Testis (tissue), 5 donors: ENCODE data around the gene KRT39. TPM values are rescaled to one million over a fixed set of nuclear protein-coding genes. Genes with fewer than 3 reads are reported as not detected.

Experiments used
- DNase-seq: peaks from one replicate; pipeline ENCODE4 v3.0.0-alpha.2; 2019
- H3K27ac ChIP-seq, 2 donors: fragments of 200-600 bp; sonication (generic); one replicate each; pipeline ENCODE4 v1.5.1; 2019
- H3K27me3 ChIP-seq: fragments of 200-600 bp; sonication (generic); one replicate; pipeline ENCODE4 v1.5.1; 2019
- H3K36me3 ChIP-seq: fragments of 200-600 bp; sonication (generic); one replicate; pipeline ENCODE4 v1.5.1; 2017; ENCODE audit warnings: low read depth; ENCODE audit errors: missing control alignments
- H3K4me1 ChIP-seq: fragments of 200-600 bp; sonication (generic); one replicate; pipeline ENCODE4 v1.5.1; 2019
- H3K4me3 ChIP-seq, 2 donors: fragments of 200-600 bp; sonication (generic); one replicate each; pipeline ENCODE4 v1.5.1; 2017 to 2019
- H3K9me3 ChIP-seq: fragments of 200-600 bp; sonication (generic); one replicate; pipeline ENCODE4 v1.5.1; 2017
- POLR2A ChIP-seq: fragments of 450-650 bp; IDR thresholded peaks from one replicate; pipeline ENCODE4 v1.6.1; 2017; ENCODE audit warnings: antibody characterized with exemption, mild to moderate bottlenecking, moderate library complexity
- WGBS, 2 donors: methylation state at CpG; one replicate each; pipeline ENCODE4 v1.1.5; 2018; 5-methylcytosine and 5-hydroxymethylcytosine counted together
- intact Hi-C: fragments of 100-400 bp; cut with DNase I; formaldehyde crosslinking; loops from one replicate; pipeline ENCODE4 v1.15.1; 2023; ENCODE audit warnings: low total_unique reads
- long read RNA-seq, 2 donors: transcript quantifications; one replicate each; lab custom pipeline, GENCODE V29; 2026
- polyA plus RNA-seq: library from polyadenylated mRNA; stranded (reverse); fragments of 350-450 nt; fragmentation: Illumina TruSeq; extraction: RNeasy Lipid Tissue Mini Kit (QIAGEN cat#74804); gene quantifications from one replicate; pipeline ENCODE4 v1.2.3, GENCODE V29; 2014; ENCODE audit warnings: low read depth, low replicate concordance; ENCODE audit not compliant: insufficient read depth
- total RNA-seq, 2 donors: library from RNA; depleted of rRNA; stranded (reverse); fragments of >200 nt; gene quantifications; one replicate each; pipeline ENCODE4 v1.2.3, GENCODE V29; 2016
- TF ChIP-seq, protein P1 (sequence below), 3 experiments: fragments of 450-650 bp in 2 of 3; fragments of 200-600 bp in 1 of 3; sonication (generic) in 1 of 3; IDR thresholded peaks; one replicate each; pipeline ENCODE4 v1.5.1; 2016 to 2019; ENCODE audit warnings: antibody characterized with exemption in 3 of 3, mild to moderate bottlenecking in 2 of 3, moderate library complexity in 1 of 3

The KRT39 gene
- total RNA-seq (not detected), polyA plus RNA-seq (not detected)
- long read RNA-seq, donor 1 = 0 reads
- long read RNA-seq, donor 2 = 0 reads

DNA sequence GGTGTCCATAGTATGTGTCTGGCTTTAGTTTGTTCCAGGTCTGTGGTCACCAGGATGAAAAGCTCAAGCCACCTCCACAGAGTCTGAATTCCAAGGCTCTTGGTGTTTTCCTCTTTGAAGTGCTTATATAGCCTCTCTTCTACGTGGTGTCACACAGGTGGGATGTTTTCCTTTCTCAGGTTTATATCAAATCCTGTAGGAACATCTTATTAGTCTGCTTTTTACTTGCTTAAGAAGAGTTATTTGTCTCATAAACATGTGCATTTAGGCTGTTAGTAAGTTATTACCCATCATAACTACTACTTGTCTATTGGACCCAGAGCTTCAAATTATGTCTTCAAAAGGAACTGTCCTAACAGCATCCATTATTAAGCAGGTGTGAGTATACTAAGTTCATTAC is at the start of gene KRT39:
KRT39 (minus strand) TSS at position 101 of the 400 bp plus-strand sequence; CDS start at position 9, 92 bp downstream.
- Histone ChIP-seq H3K27me3 (no peaks in the 10 kb centered on the region), H3K36me3 (no peaks in the 10 kb centered on the region), H3K27ac (no peak within 1 kb of the TSS), H3K9me3 (no peaks in the 10 kb centered on the region), H3K4me3 (no peak within 1 kb of the TSS), H3K4me1 (no peaks in the 10 kb centered on the region)
- no peak for TF ChIP-seq POLR2A
- TF ChIP-seq, protein P1, sequence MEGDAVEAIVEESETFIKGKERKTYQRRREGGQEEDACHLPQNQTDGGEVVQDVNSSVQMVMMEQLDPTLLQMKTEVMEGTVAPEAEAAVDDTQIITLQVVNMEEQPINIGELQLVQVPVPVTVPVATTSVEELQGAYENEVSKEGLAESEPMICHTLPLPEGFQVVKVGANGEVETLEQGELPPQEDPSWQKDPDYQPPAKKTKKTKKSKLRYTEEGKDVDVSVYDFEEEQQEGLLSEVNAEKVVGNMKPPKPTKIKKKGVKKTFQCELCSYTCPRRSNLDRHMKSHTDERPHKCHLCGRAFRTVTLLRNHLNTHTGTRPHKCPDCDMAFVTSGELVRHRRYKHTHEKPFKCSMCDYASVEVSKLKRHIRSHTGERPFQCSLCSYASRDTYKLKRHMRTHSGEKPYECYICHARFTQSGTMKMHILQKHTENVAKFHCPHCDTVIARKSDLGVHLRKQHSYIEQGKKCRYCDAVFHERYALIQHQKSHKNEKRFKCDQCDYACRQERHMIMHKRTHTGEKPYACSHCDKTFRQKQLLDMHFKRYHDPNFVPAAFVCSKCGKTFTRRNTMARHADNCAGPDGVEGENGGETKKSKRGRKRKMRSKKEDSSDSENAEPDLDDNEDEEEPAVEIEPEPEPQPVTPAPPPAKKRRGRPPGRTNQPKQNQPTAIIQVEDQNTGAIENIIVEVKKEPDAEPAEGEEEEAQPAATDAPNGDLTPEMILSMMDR (IDR thresholded peaks at IDR 0.05) = no peak
- intact Hi-C loops = no loop called here
- no peak for DNase-seq
- WGBS, 2 donors = 76 to 77% methylated on average over 1 of the region's 1 CpG

DNA sequence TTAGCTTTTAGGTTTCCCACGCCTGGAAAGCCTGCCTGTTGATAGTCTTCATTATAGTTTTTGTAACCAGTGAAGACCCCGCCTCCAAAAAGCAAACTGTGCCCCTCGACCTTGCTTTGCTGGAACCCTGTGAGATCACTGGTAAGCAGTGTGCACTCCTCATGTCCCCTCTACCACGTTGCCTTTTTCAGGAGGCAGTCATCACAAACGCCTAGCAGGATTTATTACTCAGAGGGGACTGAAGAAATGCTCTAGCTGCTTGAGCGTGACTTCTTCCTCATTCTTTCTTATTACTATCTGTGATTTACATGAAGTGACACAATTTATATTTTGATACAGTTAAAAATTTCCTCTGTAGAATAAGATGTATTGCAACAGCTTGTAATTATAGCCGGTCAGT is 48.7 kb upstream of the KRT39 start:
- no peak for DNase-seq
- WGBS, 2 donors = 67 to 74% methylated on average over 7 of the region's 7 CpGs
- no peak for TF ChIP-seq POLR2A
- TF ChIP-seq, protein P1 (IDR thresholded peaks at IDR 0.05) = no peak
- Histone ChIP-seq H3K27ac (no peak overlapping the region), H3K27me3 (no peaks in the 10 kb centered on the region), H3K36me3 (no peaks in the 10 kb centered on the region), H3K4me1 (no peaks in the 10 kb centered on the region), H3K4me3 (no peak overlapping the region), H3K9me3 (no peaks in the 10 kb centered on the region)
- intact Hi-C loops = no loop called here

DNA sequence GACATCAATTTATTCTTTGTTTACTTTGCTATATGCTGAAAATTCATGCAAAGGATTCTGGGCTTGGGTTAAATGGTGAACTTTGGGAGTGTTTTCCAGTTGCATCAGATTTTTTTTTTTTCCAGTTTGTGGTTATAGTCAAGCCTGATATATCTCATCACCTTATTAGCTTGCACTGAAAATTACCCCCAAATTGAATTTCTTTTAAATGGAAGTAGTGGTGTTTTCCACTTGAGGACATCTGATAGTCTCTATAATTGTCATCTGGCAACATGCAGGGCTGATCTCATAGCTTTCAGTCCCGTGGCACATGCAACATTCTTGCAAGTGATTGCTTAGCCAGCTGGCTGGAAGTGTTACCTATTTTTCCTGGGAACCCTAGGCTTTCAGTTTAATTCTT is 46.9 kb upstream of the KRT39 start:
- peak; percentile 34 for DNase-seq
- no peaks in the 10 kb centered on the region for H3K4me1 ChIP-seq
- H3K36me3 ChIP-seq = no peaks in the 10 kb centered on the region
- no peaks in the 10 kb centered on the region for H3K9me3 ChIP-seq
- WGBS, 2 donors = 20 to 26% methylated on average over 1 of the region's 1 CpG
- no peaks in the 10 kb centered on the region for H3K27me3 ChIP-seq
- H3K4me3 ChIP-seq = no peak overlapping the region
- H3K27ac ChIP-seq = no peak overlapping the region
- TF ChIP-seq, protein P1 (IDR thresholded peaks at IDR 0.05) = no peak
- no peak for TF ChIP-seq POLR2A
- intact Hi-C loops = no loop called here

DNA sequence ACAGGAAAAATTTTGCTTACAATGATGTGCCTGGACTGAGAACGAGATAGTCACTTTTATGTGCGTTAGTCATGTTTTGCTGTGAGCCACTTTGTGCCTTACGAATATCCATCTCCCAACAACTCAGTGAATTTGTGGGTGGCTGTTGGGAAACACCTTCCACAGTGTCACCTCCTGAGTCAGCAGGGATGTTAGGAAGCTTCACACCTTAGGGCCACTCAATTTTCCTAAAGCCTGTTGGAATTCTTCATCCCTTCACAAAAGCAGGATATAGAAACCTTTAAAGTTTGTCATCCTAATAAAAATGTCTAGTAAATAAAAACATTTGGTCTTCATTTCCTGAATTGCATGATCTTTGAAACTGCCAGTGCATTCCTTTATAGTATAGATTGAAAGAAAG is 46.4 kb upstream of the KRT39 start:
- H3K36me3 ChIP-seq = no peaks in the 10 kb centered on the region
- 88 to 93% methylated on average over 3 of the region's 3 CpGs for WGBS, 2 donors
- DNase-seq = no peak
- intact Hi-C loops = no loop called here
- no peaks in the 10 kb centered on the region for H3K4me1 ChIP-seq
- H3K27me3 ChIP-seq = no peaks in the 10 kb centered on the region
- no peak overlapping the region for H3K27ac ChIP-seq
- TF ChIP-seq, protein P1 (IDR thresholded peaks at IDR 0.05) = no peak
- no peak for TF ChIP-seq POLR2A
- H3K9me3 ChIP-seq = no peaks in the 10 kb centered on the region
- no peak overlapping the region for H3K4me3 ChIP-seq
